RWPE2 (cell line): ENCODE data around the gene SHKBP1.

Experiments used
- ATAC-seq: fragments of 200-7000 bp; cut with Tn5 transposase; 3 replicates; pipeline ENCODE4 v1.9.1; 2021; ENCODE audit warnings: low read depth
- DNase-seq: peaks from one replicate; pipeline ENCODE4 v3.0.0-alpha.2; 2020; ENCODE audit warnings: low spot score
- H3K27ac ChIP-seq: fragments of 450-650 bp; 2 replicates; pipeline ENCODE4 v1.5.1; 2017; ENCODE audit warnings: mild to moderate bottlenecking; ENCODE audit not compliant: poor library complexity, severe bottlenecking
- H3K27me3 ChIP-seq: fragments of 250-450 bp; sonication (Bioruptor Pico); 2 replicates; pipeline ENCODE4 v1.5.1; 2021; ENCODE audit warnings: mild to moderate bottlenecking, moderate library complexity; ENCODE audit not compliant: insufficient read depth, poor library complexity, severe bottlenecking
- H3K36me3 ChIP-seq: fragments of 250-450 bp; sonication (Bioruptor Pico); 2 replicates; pipeline ENCODE4 v1.5.1; 2020; ENCODE audit warnings: low read depth, mild to moderate bottlenecking, moderate library complexity
- H3K4me1 ChIP-seq: fragments of 250-450 bp; sonication (Bioruptor Pico); 2 replicates; pipeline ENCODE4 v1.5.1; 2021; ENCODE audit warnings: mild to moderate bottlenecking, moderate library complexity; ENCODE audit not compliant: insufficient read depth, poor library complexity, severe bottlenecking
- H3K4me3 ChIP-seq: fragments of 250-450 bp; sonication (Bioruptor Pico); 2 replicates; pipeline ENCODE4 v1.5.1; 2021; ENCODE audit warnings: mild to moderate bottlenecking, moderate library complexity; ENCODE audit not compliant: severe bottlenecking
- H3K9me3 ChIP-seq: fragments of 250-450 bp; sonication (Bioruptor Pico); 2 replicates; pipeline ENCODE4 v1.5.1; 2021; ENCODE audit warnings: mild to moderate bottlenecking, moderate library complexity; ENCODE audit not compliant: severe bottlenecking
- TF ChIP-seq, protein P1 (sequence below): fragments of 450-650 bp; IDR thresholded peaks from one replicate; pipeline ENCODE4 v1.5.1; 2017; ENCODE audit warnings: mild to moderate bottlenecking, moderate library complexity; ENCODE audit not compliant: poor library complexity, severe bottlenecking

SHKBP1 gene

DNA sequence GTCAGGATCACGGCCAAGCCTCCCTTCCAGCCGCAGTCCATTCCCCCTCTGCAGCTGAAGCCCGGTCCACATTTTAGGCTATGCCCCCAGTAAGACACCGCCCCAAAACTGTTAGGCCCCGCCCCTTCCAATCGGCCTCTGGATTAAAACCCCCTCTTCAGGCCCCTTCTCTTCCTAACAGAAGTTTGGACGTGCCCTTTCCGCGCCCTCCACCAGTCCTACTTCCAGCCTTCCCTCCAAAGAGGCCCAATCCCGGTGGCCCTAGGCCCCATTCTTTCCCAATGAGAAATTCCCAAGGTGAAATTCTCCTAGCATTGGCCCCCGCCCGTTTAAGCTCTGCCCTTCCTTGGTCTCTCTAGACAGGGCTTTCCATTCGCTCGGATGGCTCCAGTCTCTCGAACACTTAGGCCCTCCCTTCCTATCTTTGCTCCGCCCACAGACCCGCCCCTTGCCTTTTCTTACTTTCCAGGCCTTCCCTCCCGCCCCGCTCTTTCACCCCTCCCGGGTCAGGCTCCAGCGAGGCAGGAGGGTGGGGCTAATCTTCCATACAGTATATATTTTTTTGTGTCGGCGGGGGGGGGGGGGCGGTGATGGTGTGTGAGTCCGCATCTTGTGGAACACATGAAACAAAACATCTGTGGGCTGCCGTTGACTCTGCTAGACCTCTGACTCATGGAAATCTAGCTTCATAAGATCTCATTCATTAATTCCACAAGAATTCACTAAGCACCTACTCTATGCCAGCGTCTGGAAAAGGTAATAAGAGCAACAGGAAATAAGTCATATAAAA is 38.1 kb downstream of the SHKBP1 start:
- no peaks in the 10 kb centered on the region for H3K9me3 ChIP-seq
- H3K4me3 ChIP-seq, result peak overlapping the region; percentile 35
- peaks cover 8% of the 10 kb centered on the region for H3K4me1 ChIP-seq
- TF ChIP-seq, protein P1, sequence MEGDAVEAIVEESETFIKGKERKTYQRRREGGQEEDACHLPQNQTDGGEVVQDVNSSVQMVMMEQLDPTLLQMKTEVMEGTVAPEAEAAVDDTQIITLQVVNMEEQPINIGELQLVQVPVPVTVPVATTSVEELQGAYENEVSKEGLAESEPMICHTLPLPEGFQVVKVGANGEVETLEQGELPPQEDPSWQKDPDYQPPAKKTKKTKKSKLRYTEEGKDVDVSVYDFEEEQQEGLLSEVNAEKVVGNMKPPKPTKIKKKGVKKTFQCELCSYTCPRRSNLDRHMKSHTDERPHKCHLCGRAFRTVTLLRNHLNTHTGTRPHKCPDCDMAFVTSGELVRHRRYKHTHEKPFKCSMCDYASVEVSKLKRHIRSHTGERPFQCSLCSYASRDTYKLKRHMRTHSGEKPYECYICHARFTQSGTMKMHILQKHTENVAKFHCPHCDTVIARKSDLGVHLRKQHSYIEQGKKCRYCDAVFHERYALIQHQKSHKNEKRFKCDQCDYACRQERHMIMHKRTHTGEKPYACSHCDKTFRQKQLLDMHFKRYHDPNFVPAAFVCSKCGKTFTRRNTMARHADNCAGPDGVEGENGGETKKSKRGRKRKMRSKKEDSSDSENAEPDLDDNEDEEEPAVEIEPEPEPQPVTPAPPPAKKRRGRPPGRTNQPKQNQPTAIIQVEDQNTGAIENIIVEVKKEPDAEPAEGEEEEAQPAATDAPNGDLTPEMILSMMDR, result no peak
- peaks cover 51% of the 10 kb centered on the region for H3K36me3 ChIP-seq
- H3K27ac ChIP-seq, result peak overlapping the region; percentile 77
- DNase-seq (peak; percentile 84), ATAC-seq (peak; percentile 35)
- H3K27me3 ChIP-seq, result no peaks in the 10 kb centered on the region

DNA sequence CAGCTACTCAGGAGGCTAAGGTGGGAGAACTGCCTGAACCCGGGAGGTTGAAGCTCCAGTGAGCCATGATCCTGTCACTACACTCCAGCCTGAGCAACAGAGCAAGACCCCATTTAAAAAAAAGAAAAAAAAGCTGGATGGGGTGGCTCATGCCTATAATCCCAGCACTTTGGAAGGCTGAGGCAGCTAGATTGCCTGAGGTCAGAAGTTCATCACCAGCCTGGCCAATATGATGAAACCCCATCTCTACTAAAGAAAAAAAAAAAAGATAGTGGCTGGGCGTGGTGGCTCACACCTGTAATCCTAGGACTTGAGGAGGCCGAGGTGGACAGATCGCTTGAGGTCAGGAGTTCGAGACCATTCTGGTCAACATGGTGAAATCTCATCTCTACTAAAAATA is 39.5 kb downstream of the SHKBP1 start:
- Histone ChIP-seq H3K27me3 (no peaks in the 10 kb centered on the region), H3K9me3 (no peaks in the 10 kb centered on the region), H3K36me3 (peaks cover 63% of the 10 kb centered on the region), H3K4me3 (no peak overlapping the region), H3K27ac (peak overlapping the region; percentile 77), H3K4me1 (peaks cover 8% of the 10 kb centered on the region)
- TF ChIP-seq, protein P1, result no peak
- no peak for ATAC-seq
- no peak for DNase-seq

DNA sequence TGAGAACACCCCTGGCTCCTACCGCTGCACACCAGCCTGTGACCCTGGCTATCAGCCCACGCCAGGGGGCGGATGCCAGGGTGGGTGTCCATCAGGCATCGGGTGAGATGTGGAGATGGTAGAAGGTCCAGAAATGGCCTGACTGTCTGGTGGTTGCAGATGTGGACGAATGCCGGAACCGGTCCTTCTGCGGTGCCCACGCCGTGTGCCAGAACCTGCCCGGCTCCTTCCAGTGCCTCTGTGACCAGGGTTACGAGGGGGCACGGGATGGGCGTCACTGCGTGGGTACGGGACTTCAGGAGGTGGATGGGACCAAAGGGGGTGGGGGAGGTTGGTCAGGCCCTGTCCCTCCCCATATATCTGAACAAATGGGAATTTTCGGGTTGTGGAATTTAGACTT is 40.3 kb downstream of the SHKBP1 start:
- DNase-seq, result no peak
- Histone ChIP-seq H3K4me3 (no peak overlapping the region), H3K27ac (no peak overlapping the region), H3K9me3 (no peaks in the 10 kb centered on the region), H3K27me3 (no peaks in the 10 kb centered on the region), H3K36me3 (peaks cover 71% of the 10 kb centered on the region), H3K4me1 (peaks cover 8% of the 10 kb centered on the region)
- TF ChIP-seq, protein P1, result no peak
- ATAC-seq, result no peak

DNA sequence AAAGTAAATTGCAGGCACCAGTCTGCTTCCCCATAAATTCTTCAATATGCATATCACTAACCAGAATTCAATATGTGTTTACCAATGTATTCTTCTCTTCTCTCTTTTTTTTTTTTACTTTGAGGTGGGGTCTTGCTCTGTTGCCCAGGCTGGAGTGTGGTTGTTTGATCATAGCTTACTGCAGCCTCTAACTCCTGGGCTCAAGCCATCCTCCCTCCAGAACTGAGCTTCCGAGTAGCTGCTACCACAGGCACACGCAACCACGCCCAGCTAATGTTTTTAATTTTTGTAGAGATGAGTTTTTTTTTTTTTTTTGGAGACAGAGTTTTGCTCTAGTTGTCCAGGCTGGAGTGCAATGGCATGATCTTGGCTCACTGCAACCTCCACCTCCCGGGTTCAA is 41.3 kb downstream of the SHKBP1 start:
- Histone ChIP-seq H3K4me1 (peaks cover 8% of the 10 kb centered on the region), H3K4me3 (no peak overlapping the region), H3K27me3 (no peaks in the 10 kb centered on the region), H3K36me3 (peaks cover 75% of the 10 kb centered on the region), H3K9me3 (no peaks in the 10 kb centered on the region), H3K27ac (no peak overlapping the region)
- ATAC-seq (no peak), DNase-seq (no peak)
- TF ChIP-seq, protein P1, result no peak
